T-helper 17 cell (primary cell): ENCODE results near the gene ZNF658. TPM values are rescaled to one million over a fixed set of nuclear protein-coding genes. Genes with fewer than 3 reads are reported as not detected.
A peak's percentile ranks its signal among the peaks of the same experiment; 100 is the strongest.
"Not testable (repeated sequence)": the region's sequence is repeated elsewhere in the genome, so short reads cannot be mapped to it uniquely, and the experiment has no call there.

Experiments used
- ATAC-seq: fragments of 150-1000 bp; cut with Tn5 transposase; 2 replicates; pipeline ENCODE4 v1.10.0; 2021; ENCODE audit warnings: mild to moderate bottlenecking, moderate library complexity
- DNase-seq, 3 donors: peaks; one replicate each; pipeline versions ENCODE4 v3.0.0 to v3.0.0-alpha.2; 2020 to 2021
- H3K9me3 ChIP-seq: one replicate; pipeline ENCODE4 v1.7.0; 2013; ENCODE audit warnings: low read length, mild to moderate bottlenecking; ENCODE audit not compliant: control insufficient read depth, poor library complexity, severe bottlenecking
- H3K27ac Mint-ChIP-seq: one replicate; pipeline ENCODE4 v1.8.0; 2022; ENCODE audit warnings: mild to moderate bottlenecking, moderate library complexity, mixed read lengths
- H3K27me3 Mint-ChIP-seq: one replicate; pipeline ENCODE4 v1.8.0; 2022; ENCODE audit warnings: mixed read lengths
- H3K36me3 Mint-ChIP-seq: one replicate; pipeline ENCODE4 v1.8.0; 2022; ENCODE audit warnings: low read depth, mixed read lengths
- H3K4me1 Mint-ChIP-seq: one replicate; pipeline ENCODE4 v1.8.0; 2022; ENCODE audit warnings: mild to moderate bottlenecking, mixed read lengths
- H3K4me3 Mint-ChIP-seq: one replicate; pipeline ENCODE4 v1.8.0; 2022; ENCODE audit warnings: mild to moderate bottlenecking, moderate library complexity, mixed read lengths
- total RNA-seq, 4 donors: library from RNA in 2 of 4; stranded (reverse) in 2 of 4; gene quantifications; one replicate each; pipeline ENCODE4 v1.2.3 and lab custom pipeline; 2022 to 2026

ZNF658 gene
- total RNA-seq, 2 donors from 2014 or later, result 1.4 to 4.8 TPM

GRCh38 chr9:66942400-66943155 is 42.1 kb downstream of the ZNF658 start:
- not testable (repeated sequence) for DNase-seq, H3K4me1 Mint-ChIP-seq, H3K4me3 Mint-ChIP-seq, H3K27me3 Mint-ChIP-seq, H3K9me3 ChIP-seq, H3K27ac Mint-ChIP-seq, H3K36me3 Mint-ChIP-seq
- peak; percentile 25 for ATAC-seq

GRCh38 chr9:66952576-66952975 is 52.1 kb downstream of the ZNF658 start:
- DNase-seq, H3K27ac Mint-ChIP-seq, ATAC-seq, H3K36me3 Mint-ChIP-seq, H3K27me3 Mint-ChIP-seq, H3K4me3 Mint-ChIP-seq, H3K4me1 Mint-ChIP-seq, H3K9me3 ChIP-seq: not testable (repeated sequence)

Other genes starting within 250 kb of the ZNF658 start
- gene SPATA31A3, start 91.8 kb downstream of the ZNF658 start, total RNA-seq, result not detected